Effector CD4-positive, alpha-beta T cell (primary cell): Measurements from ENCODE around the gene TBX3. TPM values are rescaled to one million over a fixed set of nuclear protein-coding genes. Genes with fewer than 3 reads are reported as not detected.
"Not testable (repeated sequence)": the region's sequence is repeated elsewhere in the genome, so short reads cannot be mapped to it uniquely, and the experiment has no call there.

ENCODE experiments used
- DNase-seq: peaks from one replicate; pipeline ENCODE4 v3.0.0-alpha.2; 2020
- total RNA-seq: gene quantifications from one replicate; lab custom pipeline; 2026; lab: John Stamatoyannopoulos, UW

Gene TBX3
- not detected for total RNA-seq

DNA sequence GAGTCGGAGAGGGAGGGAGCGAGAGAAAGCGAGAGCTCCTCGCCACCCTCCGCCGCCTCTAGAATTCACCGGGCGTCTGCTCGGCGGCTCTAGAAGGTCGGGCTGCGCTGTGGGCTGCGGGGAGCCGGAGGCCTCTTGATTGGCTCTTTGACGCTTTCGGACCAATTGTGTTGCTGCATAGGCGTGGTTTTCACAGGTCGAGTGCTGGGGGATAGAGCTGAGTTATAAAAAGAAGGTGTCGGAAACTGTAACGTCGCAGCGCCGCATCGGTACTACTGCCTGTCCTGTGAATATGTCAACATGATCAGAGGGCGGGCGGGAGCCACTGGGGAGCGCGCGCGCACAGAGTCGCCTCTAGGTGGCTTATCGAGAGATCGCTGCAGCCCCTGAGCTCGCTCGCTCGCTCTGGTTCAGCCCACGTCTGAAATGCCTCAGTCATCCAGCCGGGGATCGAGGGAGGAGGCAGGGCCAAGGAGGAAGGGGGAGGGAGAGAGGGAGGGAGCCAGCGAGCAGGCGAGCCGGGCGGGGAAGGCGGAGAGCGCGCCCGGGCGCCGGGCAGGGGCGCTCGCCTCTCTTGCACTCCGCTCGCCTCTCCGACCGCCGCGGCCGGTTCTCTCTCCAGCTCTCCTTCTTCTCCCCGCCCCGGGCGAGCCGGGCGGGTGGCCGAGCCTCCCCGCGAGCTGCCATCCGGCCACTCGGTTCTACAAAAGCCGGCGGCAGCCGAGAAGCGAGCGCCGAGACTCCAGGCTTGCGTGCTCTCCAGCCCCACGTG, at the start of gene TBX3:
Gene TBX3 (minus strand): TSS at position 78 of the 772 bp plus-strand sequence. CDS start 975 bp downstream, outside the sequence.
- no peak for DNase-seq

DNA sequence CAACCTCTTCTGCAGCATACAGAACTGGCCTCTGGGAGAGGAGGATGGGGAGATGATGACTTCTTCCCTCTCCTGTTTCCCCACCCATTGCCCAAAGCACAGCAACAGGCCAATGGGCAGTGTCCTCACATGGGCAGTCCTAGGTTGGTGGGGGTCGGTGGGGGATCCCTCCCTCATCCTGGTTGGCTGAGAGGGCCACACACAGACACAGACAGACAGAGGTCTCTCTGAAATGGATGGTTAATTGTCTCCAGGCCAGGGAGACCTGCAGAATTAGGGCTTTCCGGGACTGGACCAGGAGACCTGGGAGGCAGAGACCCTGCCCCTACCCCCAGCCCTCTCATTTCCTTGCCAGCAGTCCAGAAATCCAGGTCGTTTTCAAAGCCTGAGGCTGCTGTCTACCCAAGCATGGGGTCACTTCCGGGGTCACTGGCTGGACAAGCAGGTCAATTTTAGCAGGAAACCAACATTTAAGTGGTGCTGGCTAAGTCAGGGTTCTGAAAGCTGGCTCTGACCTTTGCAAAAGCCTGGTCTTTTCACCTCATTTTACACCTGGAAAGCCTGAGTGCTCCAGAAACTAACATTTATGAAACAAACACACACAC, 48.6 kb upstream of the TBX3 start:
- DNase-seq: no peak

DNA sequence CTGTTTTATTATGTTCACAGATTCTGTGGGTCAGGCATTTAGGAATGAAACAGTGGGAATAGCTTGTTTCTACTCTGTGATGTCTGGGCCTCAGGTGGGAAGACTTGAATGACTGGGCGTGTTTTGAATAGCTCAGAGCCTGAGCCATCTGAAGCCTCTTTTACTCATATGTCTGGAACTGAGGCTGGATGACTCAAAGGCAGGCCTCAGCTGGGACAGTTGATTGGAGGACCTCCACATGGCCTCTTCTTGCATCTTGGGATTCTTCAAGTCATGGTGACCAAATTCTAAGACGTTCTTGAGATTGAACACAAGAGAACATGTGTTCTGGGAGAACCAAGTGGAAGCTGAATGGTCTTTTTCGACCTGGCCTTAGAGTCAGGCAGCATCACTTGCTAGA, 45.8 kb upstream of the TBX3 start:
- no peak for DNase-seq

DNA sequence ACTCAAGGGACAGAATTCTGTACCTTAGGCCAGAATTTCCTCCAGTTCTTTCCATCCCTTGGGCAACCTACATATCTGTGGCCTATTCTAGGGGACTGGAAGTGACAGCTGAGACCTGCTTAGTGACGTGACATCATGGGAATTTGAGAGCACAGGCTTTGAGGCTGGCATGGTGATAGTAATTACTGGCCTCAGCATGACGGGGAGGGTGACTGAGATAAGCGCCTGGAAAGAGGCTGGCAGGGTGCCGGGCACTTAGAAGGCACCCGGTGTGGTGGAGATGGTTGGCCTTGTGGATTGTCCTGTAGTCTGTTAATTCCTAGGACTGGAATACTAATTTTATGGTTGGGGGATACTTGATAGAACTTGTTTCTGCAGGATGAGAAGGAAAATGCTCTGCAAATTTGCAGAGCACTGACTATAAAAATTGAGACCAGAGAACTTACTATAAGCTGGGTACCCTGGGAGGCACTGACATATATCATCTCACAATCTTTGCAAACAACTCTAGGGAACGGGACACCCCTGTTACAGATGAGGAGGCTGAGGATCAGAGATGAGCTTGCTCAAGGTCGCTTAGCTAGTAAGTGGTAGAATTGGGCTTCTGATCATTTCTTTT, 42.2 kb upstream of the TBX3 start:
- no peak for DNase-seq

DNA sequence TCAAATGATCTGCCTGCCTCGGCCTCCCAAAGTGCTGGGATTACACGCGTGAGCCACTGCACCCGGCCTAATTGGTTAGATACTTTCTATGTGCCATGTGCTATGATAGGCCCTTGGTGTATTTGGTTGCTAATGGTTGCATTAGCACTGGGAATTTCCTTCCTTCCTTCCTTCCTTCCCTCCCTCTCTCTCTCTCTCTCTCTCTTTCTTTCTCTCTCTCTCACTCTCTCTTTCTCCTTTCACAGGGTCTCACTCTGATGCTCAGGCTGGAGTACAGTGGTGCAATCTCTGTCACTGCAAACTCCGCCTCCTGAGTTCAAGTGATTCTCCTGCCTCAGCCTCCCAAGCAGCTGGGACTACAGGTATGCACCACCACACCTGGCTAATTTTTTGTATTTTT, 38.2 kb upstream of the TBX3 start:
- not testable (repeated sequence) for DNase-seq

DNA sequence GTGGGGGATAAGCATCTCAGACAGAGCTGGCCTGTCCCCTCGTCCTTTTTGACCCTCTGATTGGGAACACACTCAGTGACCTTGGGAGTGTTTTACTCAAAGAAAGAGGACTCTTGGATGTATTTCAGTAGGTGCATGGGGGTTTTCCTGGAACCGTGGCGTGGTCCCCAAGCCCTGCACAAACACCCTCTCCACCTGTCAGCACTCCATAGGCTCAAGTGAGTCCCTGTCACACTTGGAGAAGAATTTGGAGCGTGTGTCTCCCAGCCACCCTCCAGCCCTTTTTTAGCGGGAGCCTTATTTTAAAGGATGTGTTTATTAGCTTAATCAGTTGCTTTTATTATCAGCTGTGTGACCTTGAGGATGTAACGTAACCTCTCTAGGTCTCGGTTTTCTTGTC, 37.3 kb upstream of the TBX3 start:
- DNase-seq: no peak

DNA sequence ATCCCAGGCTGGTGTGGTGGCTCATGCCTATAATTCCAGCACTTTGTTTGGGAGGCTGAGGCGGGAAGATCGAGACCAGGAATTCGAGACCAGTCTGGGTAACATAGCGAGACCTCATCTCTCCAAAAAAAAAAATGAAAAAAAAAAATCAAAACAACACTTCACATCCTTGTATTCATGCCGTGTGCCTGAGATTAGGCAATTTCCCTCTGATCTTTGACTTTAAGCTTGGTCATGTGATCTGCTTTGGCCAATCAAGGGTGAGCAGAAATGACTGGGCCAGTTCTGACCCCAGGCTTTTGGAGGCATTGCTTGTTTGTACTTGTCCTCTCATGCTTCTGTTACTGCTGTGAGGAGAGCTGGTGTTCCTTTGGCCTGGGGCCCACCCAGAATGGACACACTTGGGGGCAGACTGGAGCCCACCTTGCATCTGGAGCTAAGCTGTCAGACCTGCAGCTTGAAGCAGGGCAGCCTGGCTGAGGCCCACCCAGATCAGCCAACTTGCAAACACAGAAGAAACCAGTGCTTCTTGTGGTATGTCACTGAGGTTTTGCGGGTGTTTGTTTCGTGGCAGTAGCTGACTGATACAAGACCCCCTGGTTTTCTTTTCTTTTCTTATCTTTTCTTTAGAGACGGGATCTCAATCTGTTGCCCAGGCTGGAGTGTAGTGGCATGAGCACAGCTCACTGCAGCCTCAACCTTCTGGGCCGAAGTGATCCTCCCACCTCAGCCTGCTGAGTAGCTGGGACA, 29.7 kb upstream of the TBX3 start:
- DNase-seq: no peak

DNA sequence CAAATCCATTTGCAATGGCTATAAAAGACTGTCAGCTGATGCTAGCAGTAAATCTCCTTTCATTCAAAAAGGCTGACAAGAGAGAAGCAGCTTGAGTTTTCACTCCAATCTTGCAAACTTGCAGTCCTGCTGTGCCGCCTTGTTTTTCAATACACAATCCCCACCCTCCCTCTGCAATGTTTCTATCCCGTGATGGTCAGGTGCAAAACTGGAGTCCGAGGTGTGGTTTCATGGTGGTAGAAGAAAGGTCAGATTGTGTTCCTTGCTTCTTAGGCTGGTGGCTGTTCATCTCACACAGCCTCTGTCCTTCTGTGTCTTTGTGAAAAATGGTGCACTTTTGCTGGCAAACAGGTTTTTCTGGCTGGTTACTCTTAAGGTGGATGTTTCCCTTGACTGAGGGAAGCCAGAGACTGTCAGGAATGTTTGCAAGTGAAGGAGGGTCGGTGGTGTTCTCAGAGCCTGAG, 27.7 kb upstream of the TBX3 start:
- no peak for DNase-seq

DNA sequence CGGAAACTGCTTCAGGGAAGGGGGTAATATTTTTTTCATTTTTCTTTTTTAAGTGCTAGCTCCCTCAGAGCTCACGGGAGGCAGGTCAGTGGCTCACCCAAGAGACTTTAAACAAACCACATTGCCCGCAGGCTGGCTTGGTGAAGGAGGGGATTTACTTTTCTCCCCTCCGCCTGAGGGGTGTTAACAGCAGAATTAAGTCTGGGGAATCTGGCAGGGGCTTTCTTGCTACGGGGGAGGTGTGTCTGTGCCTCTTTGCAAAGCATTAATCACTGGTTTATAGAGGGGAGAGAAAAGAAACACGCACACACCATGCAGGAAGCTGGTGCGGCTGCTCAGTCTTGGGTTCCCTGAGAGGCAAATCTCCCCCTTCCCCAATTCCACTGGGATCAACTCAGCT, 26.2 kb upstream of the TBX3 start:
- DNase-seq: no peak

DNA sequence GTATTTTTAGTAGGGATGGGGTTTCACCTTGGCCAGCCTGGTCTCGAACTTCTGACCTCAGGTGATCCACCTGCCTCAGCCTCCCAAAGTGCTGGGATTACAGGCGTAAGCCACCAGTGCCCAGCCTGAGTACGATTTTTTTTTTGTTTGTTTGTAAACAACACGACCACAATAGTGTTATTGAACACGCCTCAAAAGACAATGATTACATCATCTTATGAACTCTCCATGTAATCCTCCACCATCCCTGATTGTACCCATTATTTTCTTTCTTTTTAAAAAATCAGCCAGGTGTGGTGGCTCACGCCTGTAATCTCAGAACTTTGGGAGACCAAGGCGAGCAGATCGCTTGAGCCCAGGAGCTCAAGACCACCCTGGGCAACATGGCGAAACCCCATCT, 25.1 kb upstream of the TBX3 start:
- no peak for DNase-seq

DNA sequence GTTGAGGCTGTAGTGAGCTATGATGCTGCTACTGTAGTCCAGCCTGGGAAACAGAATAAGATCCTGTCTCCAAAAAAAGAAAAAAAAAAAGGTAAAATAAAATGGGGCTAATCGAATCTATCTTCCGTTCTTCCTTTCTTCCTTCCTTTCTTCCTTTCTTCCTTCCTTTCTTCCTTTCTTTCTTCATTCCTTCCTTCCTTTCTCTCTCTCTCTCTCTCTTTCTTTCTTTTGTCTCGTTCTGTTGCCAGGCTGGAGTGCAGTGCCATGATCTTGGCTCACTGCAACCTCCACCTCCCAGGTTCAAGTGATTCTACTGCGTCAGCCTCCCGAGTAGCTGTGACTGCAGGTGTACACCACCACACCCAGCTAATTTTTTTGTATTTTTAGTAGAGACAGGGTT, 24.6 kb upstream of the TBX3 start:
- DNase-seq: not testable (repeated sequence)

DNA sequence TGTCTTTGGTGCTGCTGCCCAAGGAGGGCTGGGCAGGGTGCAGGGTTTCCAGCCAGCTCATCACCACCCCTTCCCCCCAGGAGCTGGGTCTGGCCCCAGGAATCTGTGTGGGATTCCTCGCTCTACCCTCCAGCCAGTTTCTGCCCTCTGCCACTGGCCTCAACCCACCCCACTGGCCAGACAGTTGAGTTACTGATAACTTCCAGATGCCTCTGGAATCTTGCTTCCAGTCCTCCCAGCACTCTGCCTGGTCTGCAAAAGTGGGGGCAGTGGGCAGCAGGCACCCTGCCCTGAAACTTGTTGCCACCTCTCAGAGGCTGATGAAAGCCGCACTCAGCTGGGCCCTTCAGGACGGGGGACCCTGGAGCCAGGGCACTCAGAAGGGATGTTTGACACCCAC, 20.1 kb upstream of the TBX3 start:
- DNase-seq: no peak

DNA sequence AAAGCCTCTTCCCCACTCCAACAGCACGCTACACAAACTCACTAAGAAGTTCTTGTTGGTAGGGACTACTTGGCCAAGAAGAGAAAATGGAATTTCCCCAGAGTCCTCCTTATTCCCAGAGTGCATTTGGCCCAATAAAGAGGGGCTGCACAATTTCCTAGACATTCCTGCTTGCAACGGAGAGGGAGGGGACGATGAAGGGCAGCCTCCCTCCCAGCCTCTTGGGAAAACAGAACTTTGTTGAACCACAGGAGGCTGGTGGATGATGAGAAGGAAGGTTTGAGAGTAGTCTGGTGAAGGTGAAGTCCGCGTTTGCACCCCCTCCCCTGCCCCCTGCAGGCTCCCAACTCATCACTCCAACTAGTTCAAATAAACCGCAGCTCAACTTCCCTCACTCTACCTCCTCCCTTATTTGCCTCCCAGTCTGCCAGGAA, 19.1 kb upstream of the TBX3 start:
- DNase-seq: no peak

DNA sequence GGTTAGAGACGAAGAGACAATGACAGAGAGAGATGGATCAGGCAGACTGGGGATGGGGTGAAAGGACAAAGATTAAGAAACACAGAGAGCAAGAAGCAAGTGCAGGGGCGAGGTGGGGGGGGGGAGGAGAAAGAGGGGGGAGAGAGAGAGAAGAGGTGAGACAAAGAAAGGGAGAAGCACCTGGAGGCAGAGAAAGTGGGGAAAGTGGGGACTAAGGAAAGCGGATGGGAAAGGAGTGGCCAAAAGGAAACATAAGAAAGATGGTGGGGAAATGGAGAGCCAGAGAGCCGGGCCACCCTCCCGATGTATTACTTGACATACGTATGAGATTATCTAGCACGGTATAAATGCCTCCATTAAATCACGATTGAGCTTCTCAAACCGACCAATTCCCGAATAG, 18.5 kb upstream of the TBX3 start:
- no peak for DNase-seq

DNA sequence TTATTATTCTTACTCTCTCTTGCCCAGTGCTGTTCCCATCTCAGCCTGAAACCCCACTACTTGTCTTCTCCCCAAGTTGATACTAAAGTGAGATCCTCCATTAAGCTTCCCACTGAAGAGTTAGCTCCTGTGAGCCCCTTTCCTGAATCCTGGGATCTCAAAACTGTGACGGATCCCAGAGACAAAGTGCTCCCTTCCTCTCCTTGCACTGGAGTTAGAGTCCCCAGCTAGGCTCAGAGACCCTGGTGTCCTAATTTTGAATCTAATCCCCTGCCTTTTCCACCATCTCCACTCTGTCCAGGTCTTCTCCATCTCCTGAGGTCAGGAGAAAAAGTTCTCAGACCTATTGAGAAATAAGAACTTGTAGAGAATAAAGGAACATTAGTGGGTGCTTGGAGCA, 17.6 kb upstream of the TBX3 start:
- no peak for DNase-seq

DNA sequence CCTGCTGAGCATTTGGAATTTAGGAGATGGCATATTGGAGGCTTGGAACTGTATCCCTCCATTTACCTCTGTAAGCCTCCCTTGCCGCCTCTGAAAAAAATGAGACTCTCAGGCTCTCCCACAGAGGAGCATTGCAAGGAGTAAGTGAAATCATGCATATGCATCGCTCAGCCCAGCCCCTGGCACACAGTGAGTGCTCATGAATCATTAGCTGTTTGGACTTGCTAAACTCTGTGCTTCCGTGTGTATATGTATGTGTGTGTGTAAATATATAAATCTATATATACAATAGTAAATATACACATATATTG, 17.1 kb upstream of the TBX3 start:
- DNase-seq: no peak

DNA sequence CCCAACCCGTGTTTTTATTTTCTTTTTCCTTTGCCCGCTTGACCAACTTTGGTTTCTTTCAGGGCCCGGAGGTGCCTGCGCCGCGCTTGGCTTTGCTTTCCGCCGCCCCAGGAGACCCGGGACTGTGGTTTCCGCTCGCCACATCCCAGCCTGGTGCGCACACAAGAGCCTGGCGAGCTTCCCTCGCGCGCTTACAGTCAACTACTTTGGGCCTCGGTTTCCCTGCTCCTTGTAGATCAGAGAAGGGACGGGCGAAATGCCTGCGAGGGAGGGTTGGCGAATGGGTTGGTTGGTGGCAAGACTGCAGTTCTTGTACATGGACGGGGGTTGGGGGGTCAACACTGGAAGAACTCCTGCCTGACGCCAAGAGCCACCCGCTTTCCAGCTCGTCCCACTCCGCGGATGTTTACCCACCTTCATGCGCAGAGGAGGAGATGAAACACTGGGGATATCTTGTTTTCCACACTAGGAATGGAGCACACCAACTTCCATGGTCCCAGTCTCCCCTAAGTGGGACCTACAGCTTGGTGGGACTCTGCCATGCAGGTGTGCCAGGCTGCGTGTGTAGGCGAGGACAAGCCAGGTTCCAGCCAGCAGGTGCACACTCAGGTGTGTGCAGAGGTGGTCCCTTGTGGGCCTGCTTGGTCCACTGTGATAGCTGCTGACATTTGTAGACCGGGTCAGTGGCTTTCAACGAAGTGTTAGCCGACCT, 16.6 kb upstream of the TBX3 start:
- DNase-seq: no peak

DNA sequence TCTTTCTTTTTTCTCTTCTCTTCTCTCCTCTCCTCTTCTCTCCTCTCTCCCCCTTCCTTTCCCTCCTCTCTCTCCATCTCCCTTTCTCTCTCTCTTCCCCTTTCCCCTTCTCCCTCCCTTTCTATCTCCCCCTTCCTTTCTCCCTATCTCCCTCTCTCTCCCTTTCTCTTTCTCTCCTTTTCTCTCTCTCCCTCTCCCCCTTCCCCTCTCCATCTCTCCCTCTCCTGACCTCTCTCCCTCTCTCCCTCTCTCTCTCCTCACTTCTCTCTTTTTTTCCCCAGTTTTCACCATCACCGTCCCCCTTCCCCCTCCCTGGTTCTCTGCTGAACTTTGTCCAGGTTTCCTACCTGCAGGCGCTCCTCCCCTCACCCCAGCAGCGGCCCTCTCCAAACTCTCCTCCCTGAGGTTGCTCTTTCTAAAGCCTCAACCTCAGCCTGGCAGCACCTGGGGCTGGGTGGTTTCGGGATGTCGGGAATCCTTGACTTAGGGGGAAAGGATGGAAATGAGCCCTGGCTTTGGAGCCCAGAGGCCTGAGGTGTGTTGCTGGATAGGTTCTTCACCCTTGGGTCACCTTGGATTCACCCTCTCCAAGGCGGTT, 14.7 kb upstream of the TBX3 start:
- no peak for DNase-seq

DNA sequence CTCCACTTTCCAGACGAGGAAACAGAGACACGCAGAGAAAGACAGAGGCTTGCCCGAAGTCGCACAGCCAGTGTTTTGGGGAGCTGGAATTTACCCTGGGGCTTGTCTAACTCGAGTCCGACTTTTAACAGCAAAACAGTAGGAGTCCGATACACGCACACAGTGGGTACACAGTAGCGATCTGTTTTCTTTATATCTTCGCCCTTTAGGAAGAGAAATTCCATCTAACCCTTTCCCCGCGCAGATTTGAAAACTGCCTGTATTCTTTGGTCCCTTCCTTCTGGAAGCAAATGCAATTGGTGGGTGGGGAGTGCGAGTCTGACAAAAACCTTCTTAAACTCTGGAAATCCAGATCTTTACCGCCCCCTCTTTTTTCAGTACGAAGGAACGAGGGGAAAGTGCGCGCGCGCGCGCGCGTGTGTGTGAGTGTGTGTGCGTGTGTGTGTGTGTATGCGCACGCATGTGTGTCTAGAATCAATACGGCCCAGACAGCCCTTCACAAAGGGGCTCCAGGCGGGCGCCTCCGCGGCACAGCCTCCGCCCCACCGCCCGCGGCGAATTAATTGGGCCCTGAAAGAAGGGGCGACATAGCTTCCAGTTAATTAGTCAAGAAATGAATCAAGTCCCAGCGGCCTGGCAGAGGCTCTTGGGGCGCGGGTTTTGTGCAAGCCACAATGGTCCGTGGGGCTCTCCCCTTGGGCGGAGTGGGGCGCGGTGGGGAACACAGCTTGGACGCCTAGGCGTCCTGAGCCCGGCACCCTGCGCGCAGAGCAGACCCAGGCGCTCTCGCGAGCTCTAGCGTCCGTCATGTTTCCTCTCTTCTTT, 14.0 kb upstream of the TBX3 start:
- no peak for DNase-seq

DNA sequence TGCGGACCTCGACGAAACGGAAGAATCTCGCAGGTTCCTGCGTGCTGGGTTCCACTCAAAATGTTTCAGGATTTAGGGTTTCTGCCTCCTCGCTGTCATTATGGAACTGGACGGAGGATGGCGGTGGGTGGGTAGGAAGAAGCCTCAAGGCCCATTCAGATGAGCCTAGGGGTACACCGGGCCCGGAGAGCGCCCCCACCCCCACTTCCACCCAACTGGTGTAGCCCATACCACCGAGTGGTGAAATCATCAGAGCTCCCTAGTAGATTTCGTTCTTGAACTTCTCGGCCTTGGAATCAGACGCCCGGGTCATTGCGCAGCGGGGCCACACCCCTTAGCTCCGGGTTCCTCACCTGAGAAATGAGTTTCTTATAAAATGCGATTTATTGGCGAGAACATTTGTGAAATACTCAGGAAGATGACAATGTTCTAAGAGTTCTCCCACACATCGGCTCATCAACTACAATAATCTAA, 13.3 kb upstream of the TBX3 start:
- no peak for DNase-seq
